Measurements from ENCODE around the gene C1QTNF7.

C1QTNF7 gene

DNA sequence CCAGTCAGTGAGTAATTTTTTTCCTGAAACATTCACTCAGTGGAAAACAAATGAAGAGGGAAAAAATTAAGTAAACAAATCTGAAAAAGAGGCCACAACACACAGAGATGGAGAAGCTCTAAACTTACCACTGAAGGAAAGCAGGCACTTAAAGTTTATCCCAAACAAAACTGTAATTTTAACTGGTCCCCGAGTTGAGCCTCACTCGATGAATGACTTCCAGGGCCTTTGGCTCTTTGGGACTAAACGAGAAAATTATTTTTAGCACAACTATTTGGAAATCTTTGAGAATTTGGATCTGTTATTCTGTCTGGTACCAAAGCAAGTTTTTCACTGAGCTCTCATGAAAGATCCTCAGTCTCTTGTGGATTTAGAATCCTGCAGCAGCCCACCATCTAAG is at the start of gene C1QTNF7:
Gene C1QTNF7, plus strand, starts transcription at position 333 of the 400 bp plus-strand sequence. CDS start 7,711 bp downstream, outside the sequence.
- no peak for DNase-seq (ENCODE audit: low read depth in 2 of 3, low spot score in 1 of 3)

GRCh38 chr4:15378062-15378461 is 49.8 kb upstream of the C1QTNF7 start:
- no peak for DNase-seq (ENCODE audit: low read depth in 2 of 3, low spot score in 1 of 3)

DNA sequence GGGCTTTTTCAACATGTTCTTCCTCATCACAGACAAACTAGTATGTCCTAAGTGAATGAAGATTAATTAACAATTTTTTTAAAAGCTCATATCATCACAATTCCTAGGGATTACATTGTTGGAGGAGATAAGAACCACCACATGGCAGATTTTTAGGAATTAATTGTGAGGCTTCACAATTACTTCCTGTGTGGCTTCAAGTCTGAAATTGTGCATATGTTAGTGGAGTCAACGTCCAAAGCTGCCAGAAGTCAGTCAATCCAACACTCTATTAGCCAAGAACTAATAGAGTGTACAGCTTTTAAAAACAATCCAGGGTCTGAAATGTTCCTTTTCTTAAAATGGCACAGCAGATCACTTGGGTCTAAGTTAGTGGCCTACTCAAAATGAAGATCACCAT is 49.3 kb upstream of the C1QTNF7 start:
- no peak for DNase-seq (ENCODE audit: low read depth in 2 of 3, low spot score in 1 of 3)

DNA sequence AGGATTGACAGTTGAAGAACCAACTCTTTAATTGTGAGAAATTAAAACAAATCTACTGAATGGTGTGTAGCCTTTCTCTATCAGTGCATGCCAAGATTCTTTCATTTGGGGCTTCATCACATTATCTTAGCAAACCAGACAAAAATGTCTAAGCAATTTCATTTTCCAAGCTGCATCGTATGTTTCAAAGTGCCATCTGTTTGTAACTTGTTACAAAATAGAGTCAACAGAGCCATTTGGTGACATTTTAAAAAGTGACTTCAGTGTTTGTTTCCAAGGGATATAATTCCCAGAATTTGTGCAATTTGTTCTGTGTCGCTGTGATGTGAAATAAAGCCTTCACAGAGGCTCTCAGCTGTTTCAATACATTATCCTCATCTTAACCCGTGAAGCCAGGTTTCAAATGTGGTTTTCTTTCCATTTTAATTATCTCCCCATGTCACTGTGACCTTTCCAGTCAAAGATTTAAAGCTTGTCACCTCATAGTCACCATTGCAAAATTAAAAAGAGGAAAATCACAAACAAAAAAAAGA is 46.0 kb upstream of the C1QTNF7 start:
- DNase-seq (ENCODE audit: low read depth in 2 of 3, low spot score in 1 of 3): no peak

DNA sequence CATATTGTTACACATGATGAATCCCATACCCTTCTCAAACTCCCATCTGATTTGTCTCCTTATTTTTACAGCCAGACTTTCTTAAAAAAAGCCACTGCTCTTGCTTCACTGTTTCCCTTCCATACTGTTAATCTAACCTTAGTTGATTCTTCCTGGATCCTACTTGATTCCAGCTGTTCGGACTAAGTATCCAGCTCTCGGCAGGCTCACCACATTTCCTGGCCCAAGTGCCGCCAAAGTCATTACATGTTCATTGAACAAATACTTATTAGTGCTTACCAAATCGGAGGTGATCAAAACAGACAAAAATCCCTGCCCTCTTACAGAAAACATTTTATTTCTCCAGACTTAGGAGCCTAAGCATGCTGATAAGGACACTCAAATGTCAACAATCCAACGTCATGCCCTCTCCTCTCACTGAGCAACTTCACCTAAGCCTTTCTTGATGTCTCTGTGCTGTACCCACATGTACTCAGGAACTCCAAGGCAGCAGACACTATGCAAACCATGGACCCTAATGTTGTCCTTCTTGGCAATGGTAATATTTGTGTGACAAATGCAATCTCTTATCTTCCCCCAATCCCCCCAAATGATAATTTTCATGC is 45.1 kb upstream of the C1QTNF7 start:
- no peak for DNase-seq (ENCODE audit: low read depth in 2 of 3, low spot score in 1 of 3)

GRCh38 chr4:15385515-15385914 is 42.3 kb upstream of the C1QTNF7 start:
- DNase-seq (ENCODE audit: low read depth in 2 of 3, low spot score in 1 of 3): no peak

- DNase-seq (ENCODE audit: low read depth in 2 of 3, low spot score in 1 of 3): no peak
Observed at GRCh38 chr4:15385928-15386327, 41.9 kb upstream of the C1QTNF7 start.

- DNase-seq (ENCODE audit: low read depth in 2 of 3, low spot score in 1 of 3): no peak
Observed at GRCh38 chr4:15390494-15390893, 37.3 kb upstream of the C1QTNF7 start.

GRCh38 chr4:15392053-15392805 is 35.6 kb upstream of the C1QTNF7 start:
- DNase-seq (ENCODE audit: low read depth in 2 of 3, low spot score in 1 of 3): no peak

- DNase-seq (ENCODE audit: low read depth in 2 of 3, low spot score in 1 of 3): no peak
Observed at GRCh38 chr4:15395311-15395710, 32.5 kb upstream of the C1QTNF7 start.

DNA sequence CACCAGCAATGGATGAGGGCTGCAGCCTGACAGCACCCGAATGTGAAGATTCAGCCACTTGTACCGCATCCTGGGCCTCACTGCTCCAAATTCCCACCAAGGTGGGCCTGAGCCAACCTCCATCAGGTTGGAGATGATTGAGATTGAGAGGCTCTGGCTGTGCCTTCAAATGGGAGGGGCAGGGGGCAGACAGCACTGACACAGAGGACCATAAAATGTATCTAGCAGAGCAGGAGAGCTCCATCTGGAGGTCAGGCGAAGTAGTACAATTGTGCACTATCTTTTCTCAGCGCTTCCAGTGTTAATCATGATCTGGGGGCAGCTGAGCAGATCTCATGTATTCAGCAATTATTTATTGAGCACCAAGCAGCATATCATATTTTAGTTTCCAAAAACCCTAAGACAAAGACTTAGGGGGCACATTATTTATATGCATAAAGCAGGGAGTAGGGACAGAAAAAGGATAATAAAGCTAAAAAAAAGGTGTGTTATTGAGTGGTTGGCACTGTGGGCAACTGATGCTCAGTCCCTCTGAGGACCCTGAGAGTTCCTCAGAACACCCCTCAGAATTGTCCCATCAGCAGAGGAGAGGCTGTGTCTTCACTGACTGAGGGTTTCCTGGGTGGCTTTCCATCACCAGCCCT is 31.6 kb upstream of the C1QTNF7 start:
- DNase-seq (ENCODE audit: low read depth in 2 of 3, low spot score in 1 of 3): peak; percentile 10 to 64 (median 45)

DNA sequence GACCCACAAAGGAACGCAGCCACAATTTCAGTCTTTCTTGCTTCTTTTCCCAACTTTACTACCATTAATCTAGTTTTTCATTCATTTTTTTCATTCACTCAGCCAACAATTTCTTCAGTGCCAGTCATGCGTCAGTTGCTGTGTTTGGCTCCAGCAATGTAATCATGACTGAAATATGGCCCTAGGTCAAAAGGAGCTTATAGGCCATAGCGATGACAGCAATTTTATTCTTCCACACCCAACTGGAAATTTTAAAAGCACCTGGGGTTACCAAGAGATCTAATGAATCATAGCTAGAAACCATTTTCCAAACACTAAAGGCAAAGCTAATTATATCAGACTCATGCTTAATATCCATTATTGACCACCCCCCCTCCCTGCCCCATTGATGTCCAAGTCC is 29.8 kb upstream of the C1QTNF7 start:
- no peak for DNase-seq (ENCODE audit: low read depth in 2 of 3, low spot score in 1 of 3)

DNA sequence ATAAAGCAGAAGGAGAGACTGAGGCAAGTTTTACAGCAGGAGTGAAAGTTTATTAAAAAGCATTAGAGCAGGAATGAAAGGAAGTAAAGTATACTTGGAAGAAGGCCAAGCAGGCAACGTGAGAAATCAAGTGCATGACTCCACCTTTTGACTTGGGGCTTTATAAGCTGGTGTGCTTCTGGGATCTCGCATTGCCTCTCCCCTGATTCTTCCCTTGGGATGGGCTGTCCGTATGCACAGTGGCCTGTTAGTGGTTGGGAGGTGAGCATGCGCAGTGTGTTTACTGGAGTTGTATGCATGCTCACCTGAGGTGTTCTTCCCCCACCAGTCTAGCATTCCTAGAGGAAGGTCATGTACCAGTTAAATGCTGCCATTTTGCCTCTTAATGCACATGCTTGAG is 29.1 kb upstream of the C1QTNF7 start:
- no peak for DNase-seq (ENCODE audit: low read depth in 2 of 3, low spot score in 1 of 3)

- DNase-seq (ENCODE audit: low read depth in 2 of 3, low spot score in 1 of 3): no peak
Observed at GRCh38 chr4:15400226-15400625, 27.6 kb upstream of the C1QTNF7 start.

GRCh38 chr4:15400981-15401671 is 26.7 kb upstream of the C1QTNF7 start:
- no peak for DNase-seq (ENCODE audit: low read depth in 2 of 3, low spot score in 1 of 3)

DNA sequence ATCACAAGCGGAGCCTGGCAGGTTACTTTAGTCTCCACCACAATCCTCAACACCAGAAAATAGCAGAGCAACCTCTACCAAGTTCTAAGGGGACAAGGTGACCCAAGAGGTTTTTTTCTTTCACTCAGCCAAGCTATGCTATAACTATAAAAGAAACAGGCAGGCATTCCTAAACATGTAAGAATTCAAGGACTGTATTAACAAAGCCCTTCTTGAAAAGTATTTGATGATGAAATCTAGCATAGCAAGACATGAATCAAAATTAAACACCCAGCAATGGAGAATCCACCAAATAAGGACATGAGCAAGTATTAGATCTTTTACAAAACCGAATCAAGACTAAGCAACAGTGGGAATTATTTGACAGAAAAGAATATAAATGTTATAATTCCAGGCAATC is 25.7 kb upstream of the C1QTNF7 start:
- DNase-seq (ENCODE audit: low read depth in 2 of 3, low spot score in 1 of 3): no peak

- DNase-seq (ENCODE audit: low read depth in 2 of 3, low spot score in 1 of 3): no peak
Observed at GRCh38 chr4:15402974-15403373, 24.9 kb upstream of the C1QTNF7 start.

DNA sequence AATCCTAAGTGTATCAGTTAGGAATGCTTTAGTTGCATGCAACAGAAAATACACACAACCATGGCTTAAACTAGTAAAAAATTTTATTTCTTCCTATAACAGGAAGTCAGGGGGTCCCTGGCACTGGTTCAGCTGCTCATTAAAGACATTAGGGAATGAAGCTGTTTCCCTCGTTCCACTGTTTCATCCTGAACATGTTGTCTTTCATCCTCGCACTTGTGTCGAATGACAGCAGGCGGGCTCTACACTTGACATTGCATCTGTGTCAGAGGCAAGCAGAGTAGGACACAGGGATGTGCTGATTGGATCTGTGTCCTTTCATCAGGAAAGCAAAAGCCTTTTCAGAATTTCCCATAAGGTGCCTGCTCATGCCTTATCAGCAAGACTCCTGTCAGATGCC is 22.8 kb upstream of the C1QTNF7 start:
- DNase-seq (ENCODE audit: low read depth in 2 of 3, low spot score in 1 of 3): no peak

DNA sequence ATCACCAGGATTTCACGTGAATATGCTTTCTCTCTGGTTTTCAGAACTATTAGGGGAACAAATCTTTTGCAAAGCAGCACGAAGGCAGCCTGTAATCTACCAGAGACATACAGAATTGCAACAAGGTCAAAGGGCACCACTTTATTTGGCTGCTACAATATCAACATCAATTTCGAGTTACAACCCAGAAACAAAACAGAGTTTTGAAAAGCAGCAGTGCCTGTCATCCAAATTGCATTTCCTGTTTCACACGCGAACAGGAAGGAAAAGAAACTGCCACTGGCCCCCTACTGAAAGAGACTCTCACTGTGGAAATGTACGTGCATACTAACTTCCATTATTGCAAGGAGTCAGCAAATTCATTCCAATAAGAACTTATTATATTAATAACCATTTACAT is 17.1 kb upstream of the C1QTNF7 start:
- DNase-seq (ENCODE audit: low read depth in 2 of 3, low spot score in 1 of 3): peak in 1 of 3 donors; percentile 19

DNA sequence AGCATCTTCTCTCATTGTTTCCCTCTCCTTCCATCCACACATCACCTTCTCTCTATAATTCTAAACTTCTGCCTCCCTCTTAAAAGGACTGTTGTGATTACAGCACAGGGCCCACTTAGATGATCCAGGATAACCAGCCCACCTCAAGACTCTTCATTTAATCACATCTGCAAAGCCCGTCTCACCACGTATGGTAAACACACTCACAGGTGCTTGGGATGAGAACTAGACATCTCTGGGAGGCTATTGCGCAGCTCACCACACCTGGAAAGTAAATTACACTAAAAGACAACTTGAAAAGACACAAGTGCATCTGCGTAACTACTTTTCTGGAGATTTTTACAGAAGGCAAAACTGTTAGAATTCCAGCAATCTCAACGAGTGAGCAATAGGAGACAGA is 15.4 kb upstream of the C1QTNF7 start:
- DNase-seq (ENCODE audit: low read depth in 2 of 3, low spot score in 1 of 3): no peak

GRCh38 chr4:15413010-15413622 is 14.7 kb upstream of the C1QTNF7 start:
- DNase-seq (ENCODE audit: low read depth in 2 of 3, low spot score in 1 of 3): no peak

Data from stimulated activated CD4-positive, alpha-beta T cell treated with anti-CD3 and anti-CD28 coated beads, Interleukin-12 subunit alpha, Interleukin-12 subunit beta, amount 100 ng/mL, for 48 hours (primary cell).